GM18502 (cell line): ENCODE results near the gene CREG1.

ENCODE experiments used
- ATAC-seq: cut with Tn5 transposase; IDR thresholded peaks from one replicate; pipeline ENCODE4 v1.9.1; 2021; ENCODE audit warnings: mild to moderate bottlenecking; ENCODE audit not compliant: unreplicated experiment, poor library complexity

CREG1 gene

GRCh38 chr1:167509587-167509986, 44.0 kb downstream of the CREG1 start:
- ATAC-seq, result no peak

DNA sequence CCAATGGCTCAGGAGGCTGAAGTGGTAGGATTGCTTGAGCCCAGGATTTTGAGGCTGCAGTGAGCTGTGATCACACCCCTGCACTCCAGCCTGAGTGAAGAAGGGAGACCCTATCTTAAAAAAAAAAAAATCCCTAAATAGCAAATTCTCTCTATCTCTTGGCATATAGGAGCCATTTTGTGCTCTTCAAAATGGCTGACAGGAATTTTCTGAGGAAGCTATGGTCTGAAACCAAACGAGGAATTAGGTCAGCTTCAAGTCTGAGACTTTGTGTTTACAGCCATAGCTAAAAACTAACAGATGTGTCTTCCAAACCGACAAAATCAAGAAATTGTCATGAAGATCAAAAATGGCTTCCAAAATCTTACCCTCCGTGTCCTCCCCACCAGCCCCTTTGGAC, 45.8 kb downstream of the CREG1 start:
- no peak for ATAC-seq

- ATAC-seq, result no peak
Observed at GRCh38 chr1:167504467-167504827, 49.1 kb downstream of the CREG1 start.

GRCh38 chr1:167503626-167504466, 49.7 kb downstream of the CREG1 start:
- ATAC-seq, result no peak

GRCh38 chr1:167502719-167503462, 50.7 kb downstream of the CREG1 start:
- no peak for ATAC-seq

DNA sequence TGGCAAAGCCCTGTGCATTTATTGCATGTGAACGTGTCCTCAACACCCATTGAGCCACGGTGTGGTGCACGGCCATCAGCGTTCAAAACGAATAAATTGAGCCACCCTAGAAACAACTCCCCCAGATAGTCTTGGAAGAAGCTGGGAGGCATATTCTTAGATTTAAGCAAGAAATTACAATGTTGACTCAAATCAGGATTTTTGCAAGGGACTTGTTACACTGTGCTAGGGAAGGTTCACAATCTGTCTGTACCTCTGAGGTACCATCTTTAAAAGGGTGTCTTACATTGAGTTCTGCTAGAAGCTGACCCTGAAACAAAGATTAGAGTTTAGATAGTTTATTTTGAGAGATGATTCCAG, 51.4 kb downstream of the CREG1 start:
- no peak for ATAC-seq

GRCh38 chr1:167501515-167502191, 51.9 kb downstream of the CREG1 start:
- ATAC-seq, result no peak

DNA sequence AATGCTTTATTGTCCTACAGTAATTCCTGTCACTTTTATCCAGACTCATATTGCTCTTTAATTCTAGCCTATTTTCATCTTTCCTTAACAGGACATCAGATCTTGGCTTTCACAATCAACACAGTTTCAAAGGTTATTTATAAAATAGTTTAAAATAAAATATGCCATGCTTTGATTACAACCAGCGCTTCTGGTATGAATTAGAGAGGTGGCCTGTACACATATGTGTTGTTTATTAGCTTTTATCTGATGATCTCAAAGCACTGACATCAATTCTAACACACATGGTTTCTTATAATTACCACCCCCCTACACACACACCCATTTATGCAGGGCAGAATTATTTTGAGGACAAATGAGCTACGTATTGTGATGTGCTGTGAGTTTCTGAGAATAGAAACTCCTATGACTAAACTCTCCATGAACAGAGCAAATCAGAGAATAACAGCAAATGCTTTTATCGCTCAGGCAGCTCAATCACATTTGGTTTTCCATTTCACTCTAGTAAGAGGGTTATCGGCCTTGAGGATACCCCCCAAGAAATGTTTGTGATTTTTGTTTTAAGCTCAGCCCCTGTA, 53.2 kb downstream of the CREG1 start:
- no peak for ATAC-seq

DNA sequence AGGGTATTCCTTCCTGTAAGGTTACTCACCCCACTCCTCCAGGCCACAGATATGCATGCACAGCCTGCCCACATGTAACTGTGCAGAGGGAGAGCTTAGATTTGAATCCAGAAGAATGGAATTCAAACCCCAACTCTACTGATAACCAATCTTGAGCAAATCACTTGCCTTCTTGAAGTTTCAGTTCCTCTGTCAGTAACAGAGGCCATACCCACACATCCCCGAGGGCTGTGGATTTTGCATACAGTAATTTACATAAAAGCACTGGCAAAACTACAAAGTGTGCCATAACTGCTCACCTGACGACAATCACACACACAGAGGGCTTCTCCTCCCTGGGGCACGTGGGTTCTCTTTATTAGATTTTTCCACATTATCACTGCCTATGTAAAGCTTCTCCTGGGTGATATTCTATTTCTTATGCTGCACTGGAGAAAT, 53.9 kb downstream of the CREG1 start:
- ATAC-seq, result peak; percentile 97

- ATAC-seq, result peak; percentile 4
Observed at GRCh38 chr1:167499106-167499505, 54.5 kb downstream of the CREG1 start.

DNA sequence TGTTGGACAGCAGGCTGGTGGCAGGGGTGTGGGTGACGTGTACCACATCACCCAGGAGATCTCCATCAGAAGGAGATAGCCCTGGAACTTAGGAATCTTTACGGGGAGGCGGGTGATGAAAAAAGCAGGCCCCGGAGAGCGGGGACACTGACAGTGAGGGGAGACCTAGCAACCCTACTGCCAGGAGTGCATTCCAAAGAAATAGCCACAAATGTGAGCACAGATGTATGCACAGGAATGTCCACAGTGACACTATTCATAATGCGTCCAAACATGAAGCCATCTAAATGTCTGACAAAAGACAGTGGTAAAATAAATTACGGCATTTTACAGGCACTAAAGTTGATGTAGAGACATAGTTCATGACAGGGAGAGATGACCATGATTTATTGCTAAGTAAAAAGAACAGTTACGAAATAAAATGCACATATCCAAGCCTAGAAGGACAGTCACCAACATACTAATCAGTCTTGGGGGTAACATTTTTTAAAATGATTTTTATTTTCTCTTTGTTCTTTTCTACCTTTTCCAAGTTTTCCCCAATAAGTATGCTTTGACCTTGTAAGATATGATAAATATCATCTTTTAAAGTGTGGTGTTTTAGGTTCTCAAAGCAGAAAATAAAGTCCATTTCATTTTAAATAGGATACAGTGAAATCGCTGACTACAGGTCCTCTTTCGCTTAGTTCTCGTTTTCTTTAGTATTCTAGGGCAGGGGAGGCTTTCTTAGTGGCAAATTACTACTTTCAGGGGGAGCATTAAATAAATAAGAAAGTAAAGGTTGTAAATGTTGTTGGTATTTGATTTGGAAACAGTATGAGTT, 56.6 kb downstream of the CREG1 start:
- no peak for ATAC-seq

GRCh38 chr1:167493372-167493771, 60.2 kb downstream of the CREG1 start:
- no peak for ATAC-seq

DNA sequence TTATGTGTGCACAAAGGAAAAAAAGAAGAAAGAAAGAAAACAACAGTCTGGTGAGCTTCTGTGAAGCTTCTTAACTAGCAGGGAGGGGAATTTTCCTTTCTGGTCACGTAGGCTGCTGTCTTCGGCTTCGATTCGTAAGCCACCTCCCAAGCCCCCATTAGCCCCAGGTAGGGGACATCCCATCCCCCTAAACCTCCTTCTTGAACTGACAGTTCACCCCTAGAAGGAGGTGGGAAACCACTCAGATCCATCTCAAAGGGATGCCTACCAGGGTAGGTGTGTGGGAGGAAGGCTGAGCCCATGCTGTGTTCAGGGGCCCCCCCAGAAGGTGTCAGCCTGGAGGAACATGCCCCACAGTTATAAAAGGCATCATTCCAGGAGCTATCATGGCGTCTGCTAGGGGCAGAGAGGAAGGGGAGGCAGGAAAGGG, 61.1 kb downstream of the CREG1 start:
- ATAC-seq, result no peak

- no peak for ATAC-seq
Observed at GRCh38 chr1:167491586-167492461, 61.7 kb downstream of the CREG1 start.
